Measurements from ENCODE around the gene RNASE13.

The RNASE13 gene

DNA sequence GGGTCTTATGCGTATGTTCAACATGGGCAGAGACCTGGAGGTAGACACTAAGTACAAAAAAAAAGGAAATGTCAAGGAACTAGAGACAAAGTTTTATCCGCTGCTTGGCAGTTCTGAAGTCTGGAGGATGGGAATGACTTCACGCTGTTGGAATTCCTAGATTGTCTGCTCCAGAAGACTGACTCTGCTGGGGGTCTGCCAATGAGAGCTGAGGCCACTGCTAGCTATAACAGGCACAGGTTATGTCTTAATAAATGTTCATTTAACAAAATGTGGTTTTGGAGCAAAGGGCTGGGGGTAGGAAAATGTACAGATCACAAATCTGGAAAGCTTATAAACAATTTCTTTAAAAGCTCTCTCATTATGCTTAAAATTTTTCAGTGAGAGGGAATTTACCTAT, 28.9 kb upstream of the RNASE13 start:
- no peak for DNase-seq

DNA sequence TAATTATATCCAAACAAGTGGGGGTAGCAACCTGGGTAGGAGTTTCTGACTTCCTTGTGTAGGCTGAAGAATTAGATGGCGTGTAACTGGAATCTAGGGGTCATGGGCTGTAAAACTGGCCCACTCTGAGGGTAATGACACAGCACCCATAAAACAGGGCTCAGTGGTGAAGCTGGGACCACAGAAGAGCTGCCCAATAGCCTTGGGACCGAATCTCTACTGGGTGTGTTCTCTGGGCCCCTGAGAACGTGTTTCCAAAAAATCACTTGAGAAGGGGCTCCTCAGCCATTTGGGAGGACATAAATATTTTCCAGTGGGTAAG, 26.7 kb upstream of the RNASE13 start:
- DNase-seq: no peak

GRCh38 chr14:21060614-21061346, 26.2 kb upstream of the RNASE13 start:
- no peak for DNase-seq

GRCh38 chr14:21059842-21060613, 25.4 kb upstream of the RNASE13 start:
- no peak for DNase-seq

GRCh38 chr14:21058903-21059302, 24.3 kb upstream of the RNASE13 start:
- DNase-seq: no peak

DNA sequence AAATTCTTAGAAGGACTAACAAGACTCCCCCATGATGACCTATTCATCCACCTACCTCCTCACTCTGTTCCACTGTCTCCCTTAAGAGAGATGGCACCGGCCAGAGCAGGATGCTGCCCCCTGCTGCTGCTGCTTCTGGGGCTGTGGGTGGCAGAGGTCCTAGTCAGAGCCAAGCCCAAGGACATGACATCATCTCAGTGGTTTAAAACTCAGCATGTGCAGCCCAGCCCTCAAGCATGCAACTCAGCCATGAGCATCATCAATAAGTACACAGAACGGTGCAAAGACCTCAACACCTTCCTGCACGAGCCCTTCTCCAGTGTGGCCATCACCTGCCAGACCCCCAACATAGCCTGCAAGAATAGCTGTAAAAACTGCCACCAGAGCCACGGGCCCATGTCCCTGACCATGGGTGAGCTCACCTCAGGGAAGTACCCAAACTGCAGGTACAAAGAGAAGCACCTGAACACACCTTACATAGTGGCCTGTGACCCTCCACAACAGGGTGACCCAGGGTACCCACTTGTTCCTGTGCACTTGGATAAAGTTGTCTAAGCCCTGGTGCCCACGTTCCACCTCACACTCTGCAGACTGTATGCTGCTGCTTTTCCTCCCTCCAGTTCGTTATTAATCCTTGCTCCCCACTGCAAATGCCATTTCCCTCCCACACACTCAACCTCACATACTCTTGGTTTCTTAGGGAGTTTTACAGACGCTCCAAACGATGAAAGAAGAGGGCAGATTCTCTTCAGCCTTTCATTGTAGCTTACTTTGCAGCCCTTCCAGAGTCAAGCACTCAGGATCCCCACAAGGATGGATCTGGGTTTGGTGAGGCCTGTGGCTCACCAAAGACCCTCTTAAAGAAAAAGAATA, 23.4 kb upstream of the RNASE13 start, which contains the start of gene RNASE8:
Gene RNASE8 (plus strand): TSS at position 20 of the 873 bp plus-strand sequence. CDS start 71 bp downstream, at position 91.
- no peak for DNase-seq

DNA sequence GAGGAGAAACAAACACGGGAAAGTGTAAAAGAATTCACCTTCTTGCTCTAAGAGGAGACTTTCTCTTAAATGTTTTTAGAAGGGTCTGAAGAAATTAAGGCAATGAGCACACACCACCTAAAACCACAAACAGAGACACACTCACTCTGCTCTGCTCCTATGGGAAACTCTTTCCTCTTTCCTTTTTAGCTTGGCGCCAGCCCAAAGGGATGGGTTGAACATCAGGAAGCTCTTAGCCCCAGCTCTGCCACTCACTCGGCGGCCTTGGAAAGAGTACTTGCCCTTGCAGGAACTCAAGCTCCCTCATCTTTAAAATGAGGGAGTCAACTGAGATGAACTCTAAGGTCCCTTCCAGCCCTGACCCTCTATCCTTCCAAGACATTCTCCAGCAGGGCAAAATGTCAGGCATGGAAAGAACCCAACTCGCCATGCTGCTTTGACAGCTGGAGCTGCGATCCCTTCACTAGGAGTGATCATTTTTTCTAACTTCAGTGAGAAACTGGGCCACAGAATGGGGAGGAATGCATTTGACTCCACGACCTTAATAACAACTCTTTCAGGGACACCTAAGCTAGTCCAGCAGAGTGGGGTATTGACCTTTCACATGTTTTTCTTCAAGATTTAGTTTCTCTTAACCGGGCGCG, 22.0 kb upstream of the RNASE13 start:
- DNase-seq: no peak

DNA sequence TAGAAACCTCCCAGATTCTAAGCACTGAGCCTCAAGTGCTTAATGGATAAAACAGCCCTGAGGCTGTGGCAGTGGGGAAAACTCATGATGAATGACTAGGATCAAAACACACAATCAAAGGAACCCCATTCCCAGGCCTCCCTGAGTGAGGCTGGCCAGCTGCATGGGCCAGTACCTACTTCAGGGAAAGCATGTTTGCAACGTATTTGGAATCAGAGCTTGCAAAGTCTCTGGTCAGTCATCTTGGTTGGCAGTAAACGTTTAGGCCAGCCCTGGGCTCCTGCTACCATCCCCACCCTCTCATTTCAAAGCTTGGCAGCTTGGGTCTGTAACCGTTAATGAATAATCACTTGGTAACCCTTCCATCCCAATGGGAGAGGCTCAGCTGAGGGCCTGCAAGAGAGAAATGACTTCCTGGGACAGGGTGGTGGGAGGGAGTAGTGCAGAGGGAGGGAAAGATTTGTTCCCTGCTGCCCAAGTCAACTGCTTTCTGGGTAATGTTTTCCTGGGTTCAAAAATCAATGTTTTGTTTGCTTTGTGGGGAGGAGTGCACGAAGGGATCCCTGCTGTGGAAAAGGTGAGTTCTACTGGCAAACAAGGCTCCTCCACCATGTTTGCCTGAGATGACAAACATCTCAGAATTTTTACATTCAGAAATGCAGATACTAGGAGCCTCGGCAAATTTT, 21.0 kb upstream of the RNASE13 start:
- DNase-seq: no peak

- DNase-seq: no peak
Measured at GRCh38 chr14:21054768-21055145, 20.1 kb upstream of the RNASE13 start.

- no peak for DNase-seq
Measured at GRCh38 chr14:21054123-21054767, 19.6 kb upstream of the RNASE13 start.

DNA sequence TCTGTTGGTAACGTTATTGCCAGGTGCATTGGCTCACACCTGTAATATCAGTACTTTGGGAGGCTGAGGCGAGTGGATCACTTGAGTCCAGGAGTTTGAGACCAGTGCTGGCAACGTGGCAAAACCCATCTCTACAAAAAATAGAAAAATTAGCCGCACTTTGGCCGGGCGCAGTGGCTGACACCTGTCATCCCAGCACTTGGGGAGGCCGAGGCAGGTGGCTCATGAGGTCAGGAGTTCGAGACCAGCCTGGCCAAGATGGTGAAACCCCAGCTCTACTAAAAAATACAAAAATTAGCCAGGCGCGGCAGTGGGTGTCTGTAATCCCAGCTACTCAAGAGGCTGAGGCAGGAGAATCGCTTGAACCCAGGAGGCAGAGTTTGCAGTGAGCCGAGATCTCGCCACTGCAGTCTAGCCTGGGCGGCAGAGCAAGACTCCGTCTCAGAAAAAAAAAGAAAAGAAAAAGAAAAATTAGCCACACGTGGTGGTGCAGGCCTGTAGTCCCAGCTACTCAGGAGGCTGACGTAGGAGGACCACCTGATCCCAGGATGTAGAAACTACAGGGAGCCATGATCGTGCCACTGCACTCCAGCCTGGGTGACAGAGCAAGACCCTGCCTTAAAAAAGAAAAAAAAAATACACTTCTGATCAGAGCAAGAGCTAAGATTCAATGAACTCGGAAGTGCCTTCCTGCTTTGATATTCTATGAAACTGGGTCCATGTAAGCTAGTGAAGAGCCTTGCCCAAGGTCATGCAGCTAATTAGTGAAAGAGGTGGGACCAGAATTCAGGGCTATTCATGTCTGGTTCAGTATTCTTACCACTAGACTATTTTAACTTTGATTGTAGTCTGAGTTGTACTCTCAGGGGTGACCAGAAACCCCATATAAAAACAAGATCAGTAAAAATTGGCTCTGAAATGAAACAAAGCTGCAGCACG, 18.8 kb upstream of the RNASE13 start:
- no peak for DNase-seq

DNA sequence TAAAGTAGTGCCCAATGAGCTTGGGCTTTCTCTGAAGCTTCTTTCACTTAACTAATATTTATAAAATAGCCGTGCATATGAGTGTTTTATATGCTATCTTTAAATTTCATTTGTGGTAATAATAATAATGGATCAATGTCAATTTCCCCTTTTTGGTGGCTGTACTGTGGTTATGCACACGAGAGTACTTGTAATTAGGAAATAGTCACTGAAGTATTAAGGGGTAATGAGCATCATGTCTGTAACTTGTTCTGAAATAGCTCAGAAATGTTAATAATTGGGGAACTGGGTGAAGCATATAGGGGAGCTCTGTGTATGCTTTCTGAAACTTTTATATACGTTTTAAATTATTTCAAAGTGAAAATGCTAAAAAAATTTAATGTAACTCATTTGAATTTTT, 16.0 kb upstream of the RNASE13 start:
- DNase-seq: no peak

GRCh38 chr14:21049271-21049673, 14.7 kb upstream of the RNASE13 start:
- no peak for DNase-seq

GRCh38 chr14:21048638-21049037, 14.0 kb upstream of the RNASE13 start:
- no peak for DNase-seq

DNA sequence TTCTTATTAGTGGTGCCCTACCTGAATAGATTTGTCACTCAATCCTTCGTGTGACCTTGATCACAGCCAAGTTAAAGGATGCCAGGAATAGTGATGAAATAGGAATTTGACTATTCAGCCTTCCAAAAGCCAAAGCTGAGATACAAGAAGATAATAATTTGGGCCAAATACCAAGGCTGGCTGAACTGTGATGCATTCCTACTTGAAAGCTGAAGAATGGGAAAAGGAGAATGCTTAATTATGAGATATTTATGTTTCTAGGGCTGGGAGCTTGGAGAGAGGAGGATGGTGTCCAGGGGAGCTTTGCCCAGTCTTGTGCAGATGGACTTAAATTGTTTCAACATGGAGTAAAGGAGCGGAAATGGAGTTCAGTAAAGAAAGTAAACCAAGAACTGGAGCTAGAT, 12.8 kb upstream of the RNASE13 start:
- no peak for DNase-seq

- DNase-seq: no peak
Measured at GRCh38 chr14:21043974-21044618, 9.5 kb upstream of the RNASE13 start.

DNA sequence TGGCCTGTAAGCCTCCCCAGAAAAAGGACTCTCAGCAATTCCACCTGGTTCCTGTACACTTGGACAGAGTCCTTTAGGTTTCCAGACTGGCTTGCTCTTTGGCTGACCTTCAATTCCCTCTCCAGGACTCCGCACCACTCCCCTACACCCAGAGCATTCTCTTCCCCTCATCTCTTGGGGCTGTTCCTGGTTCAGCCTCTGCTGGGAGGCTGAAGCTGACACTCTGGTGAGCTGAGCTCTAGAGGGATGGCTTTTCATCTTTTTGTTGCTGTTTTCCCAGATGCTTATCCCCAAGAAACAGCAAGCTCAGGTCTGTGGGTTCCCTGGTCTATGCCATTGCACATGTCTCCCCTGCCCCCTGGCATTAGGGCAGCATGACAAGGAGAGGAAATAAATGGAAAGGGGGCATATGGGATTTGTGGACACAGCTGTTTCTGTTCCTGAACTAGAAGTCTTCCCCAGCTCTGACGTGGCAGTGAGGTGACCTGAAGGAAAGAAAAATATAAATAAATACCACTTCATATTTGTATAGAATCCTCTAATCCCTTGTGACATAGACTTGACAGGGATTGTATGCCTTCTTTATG, 8.9 kb upstream of the RNASE13 start:
- DNase-seq: no peak

DNA sequence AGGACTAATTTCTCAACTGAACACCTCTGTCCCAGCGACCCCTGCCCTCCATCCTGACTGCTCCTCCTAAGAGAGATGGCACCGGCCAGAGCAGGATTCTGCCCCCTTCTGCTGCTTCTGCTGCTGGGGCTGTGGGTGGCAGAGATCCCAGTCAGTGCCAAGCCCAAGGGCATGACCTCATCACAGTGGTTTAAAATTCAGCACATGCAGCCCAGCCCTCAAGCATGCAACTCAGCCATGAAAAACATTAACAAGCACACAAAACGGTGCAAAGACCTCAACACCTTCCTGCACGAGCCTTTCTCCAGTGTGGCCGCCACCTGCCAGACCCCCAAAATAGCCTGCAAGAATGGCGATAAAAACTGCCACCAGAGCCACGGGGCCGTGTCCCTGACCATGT, 8.3 kb upstream of the RNASE13 start:
- no peak for DNase-seq

DNA sequence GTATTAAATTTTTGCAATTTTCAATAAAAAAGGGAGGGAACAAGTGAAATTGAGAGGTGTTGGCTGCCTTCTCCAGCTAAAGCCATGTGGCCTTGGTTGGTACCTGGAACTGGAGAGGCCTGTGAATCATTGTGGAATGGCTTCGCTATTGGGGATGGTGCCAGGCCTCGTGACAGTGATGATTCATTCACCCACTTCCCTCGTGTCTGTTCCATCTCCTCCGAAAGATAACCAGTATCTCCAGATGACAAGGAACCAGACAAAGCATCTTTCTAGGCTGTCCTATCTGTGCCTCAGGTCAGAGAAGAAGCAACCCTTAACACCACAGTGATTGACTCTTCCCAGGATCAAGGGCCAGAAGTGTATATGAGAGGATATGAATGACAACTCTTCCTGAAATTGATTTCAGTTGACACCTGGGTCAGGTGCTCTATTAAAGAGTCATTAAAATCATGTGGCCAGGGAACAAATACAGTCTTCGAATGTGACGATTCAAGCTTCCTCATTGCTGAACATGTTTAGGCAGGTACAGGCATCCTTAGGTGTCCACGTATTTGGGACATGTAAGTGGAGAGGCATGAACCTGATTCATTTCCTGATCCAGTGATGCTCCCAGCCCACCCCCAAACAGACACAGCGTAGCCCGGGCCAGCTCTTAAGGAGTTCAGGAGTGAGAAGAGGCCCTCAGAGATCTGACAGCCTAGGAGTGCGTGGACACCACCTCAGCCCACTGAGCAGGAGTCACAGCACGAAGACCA, 7.2 kb upstream of the RNASE13 start, which contains the start of gene RNASE7:
Gene RNASE7 (plus strand): TSS at position 687 of the 758 bp plus-strand sequence. CDS start 631 bp downstream, outside the sequence.
- DNase-seq: no peak

All from NCI-H524 (cell line).